A549 (cell line): Measurements from ENCODE around the gene ASB18.

Experiments used
- CBX8 ChIP-seq: fragments of 200-600 bp; sonication (generic); IDR thresholded peaks from 2 replicates; pipeline ENCODE4 v1.6.1; 2016
- CHD4 ChIP-seq: fragments of 200-600 bp; sonication (generic); IDR thresholded peaks from 2 replicates; pipeline ENCODE4 v1.6.1; 2016; ENCODE audit warnings: antibody characterized with exemption, mild to moderate bottlenecking, borderline replicate concordance
- CTCF ChIP-seq: fragments of >200 bp; sonication (Bioruptor Twin); formaldehyde crosslinking; IDR thresholded peaks from 3 replicates; pipeline ENCODE4 v1.5.1; 2016
- EP300 ChIP-seq, 2 experiments: fragments of >200 bp; sonication (Bioruptor Twin); formaldehyde crosslinking; IDR thresholded peaks; 2 replicates in 1 of 2; 3 replicates in 1 of 2; pipeline ENCODE4 v1.6.1; 2016 to 2017
- KDM5A ChIP-seq: fragments of 200-600 bp; sonication (generic); IDR thresholded peaks from 2 replicates; pipeline ENCODE4 v1.6.1; 2016; ENCODE audit warnings: antibody characterized with exemption, mild to moderate bottlenecking
- MAFK ChIP-seq: fragments of 450-650 bp; IDR thresholded peaks from 2 replicates; pipeline ENCODE4 v1.6.1; 2014; ENCODE audit not compliant: partially characterized antibody
- POLR2A ChIP-seq: IDR thresholded peaks from 2 replicates; pipeline ENCODE4 v1.6.1; 2012; ENCODE audit warnings: mild to moderate bottlenecking, low read length
- POLR2AphosphoS2 ChIP-seq: conservative IDR thresholded peaks from 2 replicates; pipeline ENCODE4 v1.6.1; 2012; ENCODE audit warnings: low read length, improper control_type of control experiment, inconsistent platforms
- RAD21 ChIP-seq, 2 experiments: fragments of >200 bp in 1 of 2; sonication (Bioruptor Twin) in 1 of 2; formaldehyde crosslinking in 1 of 2; IDR thresholded peaks in 1 of 2; conservative IDR thresholded peaks in 1 of 2; 2 replicates in 1 of 2; 3 replicates in 1 of 2; pipeline ENCODE4 v1.6.1; 2012 to 2018; ENCODE audit warnings: inconsistent platforms in 1 of 2
- REST ChIP-seq: fragments of 200-600 bp; sonication (generic); IDR thresholded peaks from 2 replicates; pipeline ENCODE4 v1.6.1; 2016; ENCODE audit warnings: antibody characterized with exemption, mild to moderate bottlenecking, moderate library complexity
- RFX5 ChIP-seq: fragments of 450-650 bp; IDR thresholded peaks from 2 replicates; pipeline ENCODE4 v1.7.1; 2014; ENCODE audit warnings: antibody characterized with exemption, mild to moderate bottlenecking, moderate library complexity

- TF ChIP-seq EP300 (IDR thresholded peaks at IDR 0.05) (no peak), CBX8 (no peak), REST (no peak), RAD21 (conservative IDR thresholded peaks at IDR 0.05 in 1 of 2, IDR thresholded peaks at IDR 0.05 in 1 of 2) (no peak), CTCF (no peak), POLR2A (no peak), POLR2AphosphoS2 (no peak), RFX5 (no peak), MAFK (no peak), KDM5A (no peak), CHD4 (no peak)
These were observed 17.2 kb upstream of the ASB18 start for GRCh38 chr2:236281423-236281822.
